ENCODE data around the gene DPY19L1.
"Not testable (repeated sequence)": the region's sequence is repeated elsewhere in the genome, so short reads cannot be mapped to it uniquely, and the experiment has no call there.

Gene DPY19L1

GRCh38 chr7:35012160-35012559 lies 25.1 kb downstream of the DPY19L1 start:
- Histone ChIP-seq H3K79me2 (ENCODE audit: control insufficient read depth, insufficient read depth, low read length, unreplicated experiment) (no peaks in the 10 kb centered on the region), H2AFZ (ENCODE audit: low read length, unreplicated experiment) (no peak overlapping the region), H3K4me3 (ENCODE audit: low read depth, low read length) (no peak overlapping the region), H3K36me3 (ENCODE audit: insufficient read depth, low read length) (peaks cover 18% of the 10 kb centered on the region), H3K27ac (ENCODE audit: low read depth, low read length) (no peak overlapping the region), H3K27me3 (ENCODE audit: insufficient read depth, low read length) (no peaks in the 10 kb centered on the region), H3K4me1 (ENCODE audit: control insufficient read depth, insufficient read depth, low read length, unreplicated experiment) (no peaks in the 10 kb centered on the region)

DNA sequence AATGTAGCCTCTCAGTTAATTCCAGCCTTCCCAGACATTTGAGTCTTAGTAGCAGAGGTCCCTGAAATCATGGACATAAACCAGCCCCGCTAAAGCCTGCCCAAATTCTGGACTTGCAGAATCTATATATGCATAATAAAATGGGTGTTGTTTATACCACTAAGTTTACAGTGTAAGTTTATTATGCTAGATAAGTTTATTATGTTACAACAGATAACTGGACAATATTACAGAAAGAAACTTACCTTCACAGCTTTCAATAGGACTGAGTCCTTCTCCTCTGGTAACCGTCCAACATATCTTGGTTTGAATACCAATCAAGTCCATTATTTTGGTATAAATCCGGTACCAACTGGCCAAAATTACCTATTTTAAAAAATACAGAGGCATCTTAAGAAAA lies 26.2 kb downstream of the DPY19L1 start:
- Histone ChIP-seq H2AFZ (ENCODE audit: low read length, unreplicated experiment) (no peak overlapping the region), H3K4me3 (ENCODE audit: low read depth, low read length) (no peak overlapping the region), H3K4me1 (ENCODE audit: control insufficient read depth, insufficient read depth, low read length, unreplicated experiment) (peaks cover 2% of the 10 kb centered on the region), H3K36me3 (ENCODE audit: insufficient read depth, low read length) (peaks cover 13% of the 10 kb centered on the region; the same call in 1 of the 2 replicates), H3K27ac (ENCODE audit: low read depth, low read length) (no peak overlapping the region), H3K27me3 (ENCODE audit: insufficient read depth, low read length) (no peaks in the 10 kb centered on the region), H3K79me2 (ENCODE audit: control insufficient read depth, insufficient read depth, low read length, unreplicated experiment) (no peaks in the 10 kb centered on the region)

DNA sequence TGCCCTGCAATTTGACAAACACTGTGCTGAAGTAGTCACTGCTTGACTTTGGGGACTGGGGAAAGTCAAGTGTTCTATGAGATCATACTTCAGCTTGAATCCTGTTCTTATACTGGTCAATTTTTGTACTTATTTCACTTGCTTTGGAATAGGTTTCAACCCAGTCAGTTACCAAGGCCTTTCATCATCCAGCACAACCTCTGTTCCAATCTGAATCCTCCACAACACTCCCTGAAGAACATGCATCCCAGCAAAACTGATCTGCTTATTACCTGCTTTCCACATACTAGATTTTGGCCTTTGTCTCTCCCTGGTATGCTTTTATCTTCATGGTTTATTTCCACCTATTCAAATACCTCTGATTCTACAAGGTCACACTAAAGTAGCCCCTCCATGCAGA lies 29.5 kb downstream of the DPY19L1 start:
- Histone ChIP-seq H3K4me1 (ENCODE audit: control insufficient read depth, insufficient read depth, low read length, unreplicated experiment) (peaks cover 25% of the 10 kb centered on the region), H3K4me3 (ENCODE audit: low read depth, low read length) (no peak overlapping the region), H3K27ac (ENCODE audit: low read depth, low read length) (no peak overlapping the region), H2AFZ (ENCODE audit: low read length, unreplicated experiment) (no peak overlapping the region), H3K79me2 (ENCODE audit: control insufficient read depth, insufficient read depth, low read length, unreplicated experiment) (no peaks in the 10 kb centered on the region), H3K36me3 (ENCODE audit: insufficient read depth, low read length) (peaks cover 7% of the 10 kb centered on the region; the same call in 1 of the 2 replicates), H3K27me3 (ENCODE audit: insufficient read depth, low read length) (no peaks in the 10 kb centered on the region)

GRCh38 chr7:35004531-35005095 lies 32.7 kb downstream of the DPY19L1 start:
- Histone ChIP-seq H2AFZ (ENCODE audit: low read length, unreplicated experiment) (no peak overlapping the region), H3K4me3 (ENCODE audit: low read depth, low read length) (peak overlapping the region; percentile 51; the same call in 1 of the 2 replicates), H3K36me3 (ENCODE audit: insufficient read depth, low read length) (no peaks in the 10 kb centered on the region; the same call in 1 of the 2 replicates), H3K4me1 (ENCODE audit: control insufficient read depth, insufficient read depth, low read length, unreplicated experiment) (peaks cover 29% of the 10 kb centered on the region), H3K79me2 (ENCODE audit: control insufficient read depth, insufficient read depth, low read length, unreplicated experiment) (peaks cover 2% of the 10 kb centered on the region), H3K27me3 (ENCODE audit: insufficient read depth, low read length) (no peaks in the 10 kb centered on the region), H3K27ac (ENCODE audit: low read depth, low read length) (peak overlapping the region; percentile 99)

DNA sequence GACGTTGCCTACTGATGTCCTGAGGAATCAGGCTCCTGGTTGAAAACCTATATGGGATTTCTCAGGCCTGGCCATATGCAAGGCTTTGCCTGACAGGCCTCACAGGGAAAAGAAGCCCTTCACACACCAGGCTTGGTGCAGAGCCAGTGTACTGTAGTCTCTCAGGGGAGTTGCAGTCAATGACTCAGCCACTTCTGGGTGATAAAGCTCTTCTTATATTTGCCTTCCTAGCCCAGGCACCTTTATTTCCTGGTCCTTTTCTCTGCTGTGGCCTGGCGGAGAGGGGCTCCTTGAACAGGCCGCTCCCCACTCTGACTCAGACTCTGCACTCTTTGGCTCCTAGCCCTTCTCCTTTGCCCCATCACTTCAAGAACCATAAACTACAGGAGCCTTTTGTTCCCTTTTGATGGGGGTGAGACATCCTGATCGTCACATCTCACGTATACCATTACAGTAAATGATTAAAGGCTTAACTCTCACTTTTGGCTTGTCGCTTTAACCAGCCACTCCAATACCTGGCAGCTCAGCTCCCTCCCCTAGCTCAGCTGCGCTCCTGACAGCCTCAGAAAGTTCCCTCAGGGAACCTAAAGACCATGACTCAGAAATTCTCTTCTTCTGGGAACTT lies 33.5 kb downstream of the DPY19L1 start:
- Histone ChIP-seq H3K27me3 (ENCODE audit: insufficient read depth, low read length) (no peaks in the 10 kb centered on the region), H3K4me3 (ENCODE audit: low read depth, low read length) (peak overlapping the region; percentile 51), H3K27ac (ENCODE audit: low read depth, low read length) (peak overlapping the region; percentile 99), H3K4me1 (ENCODE audit: control insufficient read depth, insufficient read depth, low read length, unreplicated experiment) (peaks cover 29% of the 10 kb centered on the region), H3K79me2 (ENCODE audit: control insufficient read depth, insufficient read depth, low read length, unreplicated experiment) (peaks cover 2% of the 10 kb centered on the region), H2AFZ (ENCODE audit: low read length, unreplicated experiment) (no peak overlapping the region), H3K36me3 (ENCODE audit: insufficient read depth, low read length) (no peaks in the 10 kb centered on the region; the same call in 1 of the 2 replicates)

- H3K36me3 ChIP-seq (ENCODE audit: insufficient read depth, low read length); H2AFZ ChIP-seq (ENCODE audit: low read length, unreplicated experiment); H3K79me2 ChIP-seq (ENCODE audit: control insufficient read depth, insufficient read depth, low read length, unreplicated experiment); H3K27me3 ChIP-seq (ENCODE audit: insufficient read depth, low read length): not testable (repeated sequence)
- Histone ChIP-seq H3K4me1 (ENCODE audit: control insufficient read depth, insufficient read depth, low read length, unreplicated experiment) (peaks cover 29% of the 10 kb centered on the region), H3K27ac (ENCODE audit: low read depth, low read length) (peak overlapping the region; percentile 99), H3K4me3 (ENCODE audit: low read depth, low read length) (peak overlapping the region; percentile 51)
Measured at GRCh38 chr7:35003177-35003650, 34.1 kb downstream of the DPY19L1 start.

- not testable (repeated sequence) for H3K27ac ChIP-seq (ENCODE audit: low read depth, low read length); H2AFZ ChIP-seq (ENCODE audit: low read length, unreplicated experiment); H3K27me3 ChIP-seq (ENCODE audit: insufficient read depth, low read length); H3K36me3 ChIP-seq (ENCODE audit: insufficient read depth, low read length); H3K4me1 ChIP-seq (ENCODE audit: control insufficient read depth, insufficient read depth, low read length, unreplicated experiment); H3K79me2 ChIP-seq (ENCODE audit: control insufficient read depth, insufficient read depth, low read length, unreplicated experiment); H3K4me3 ChIP-seq (ENCODE audit: low read depth, low read length)
Measured at GRCh38 chr7:34998335-34998734, 39.0 kb downstream of the DPY19L1 start.

DNA sequence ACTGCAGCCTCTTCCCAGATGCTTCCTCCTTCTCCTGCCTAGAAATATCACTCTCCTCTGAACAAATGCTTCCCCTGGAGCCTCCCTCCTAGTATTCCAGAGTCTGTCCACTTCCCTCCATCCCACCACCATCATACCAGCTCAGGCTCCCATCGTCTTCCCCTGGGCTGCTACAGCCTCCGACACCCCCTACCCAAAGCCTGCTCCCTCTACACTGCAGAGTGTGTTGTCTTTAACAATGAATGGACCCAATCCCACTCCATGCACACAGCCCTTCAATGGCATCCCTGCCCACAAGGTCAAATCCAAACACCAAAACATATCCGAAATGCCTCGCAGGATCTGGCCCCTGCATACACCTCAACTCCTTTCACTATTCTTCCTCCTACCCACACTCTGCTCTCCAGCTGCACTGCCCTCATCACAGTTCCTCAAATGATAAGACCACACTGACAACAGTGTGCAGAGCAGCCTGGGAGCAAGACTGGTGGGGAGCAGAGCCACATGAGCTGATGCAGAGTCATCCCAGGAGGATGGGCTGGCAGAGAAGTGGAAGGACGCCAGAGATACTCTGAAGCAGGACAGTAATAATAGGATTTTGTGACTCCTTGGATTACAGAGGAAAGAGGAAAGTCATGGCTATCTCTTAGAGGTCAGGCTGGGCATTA lies 40.7 kb downstream of the DPY19L1 start:
- not testable (repeated sequence) for H3K36me3 ChIP-seq (ENCODE audit: insufficient read depth, low read length); H2AFZ ChIP-seq (ENCODE audit: low read length, unreplicated experiment); H3K27me3 ChIP-seq (ENCODE audit: insufficient read depth, low read length); H3K79me2 ChIP-seq (ENCODE audit: control insufficient read depth, insufficient read depth, low read length, unreplicated experiment); H3K4me3 ChIP-seq (ENCODE audit: low read depth, low read length); H3K27ac ChIP-seq (ENCODE audit: low read depth, low read length)
- peaks cover 12% of the 10 kb centered on the region for H3K4me1 ChIP-seq (ENCODE audit: control insufficient read depth, insufficient read depth, low read length, unreplicated experiment)

- Histone ChIP-seq H3K27ac (ENCODE audit: low read depth, low read length) (no peak overlapping the region), H3K4me3 (ENCODE audit: low read depth, low read length) (no peak overlapping the region)
Measured at GRCh38 chr7:34995757-34996156, 41.5 kb downstream of the DPY19L1 start.

GRCh38 chr7:34991938-34992840 lies 45.1 kb downstream of the DPY19L1 start:
- H3K27me3 ChIP-seq (ENCODE audit: insufficient read depth, low read length) = no peaks in the 10 kb centered on the region
- H2AFZ ChIP-seq (ENCODE audit: low read length, unreplicated experiment) = peak overlapping the region; percentile 62

More at GRCh38 chr7:34995757-34996156, 41.5 kb downstream of the DPY19L1 start:
- no peak overlapping the region for H2AFZ ChIP-seq (ENCODE audit: low read length, unreplicated experiment)
- no peaks in the 10 kb centered on the region for H3K79me2 ChIP-seq (ENCODE audit: control insufficient read depth, insufficient read depth, low read length, unreplicated experiment)
- peaks cover 16% of the 10 kb centered on the region for H3K4me1 ChIP-seq (ENCODE audit: control insufficient read depth, insufficient read depth, low read length, unreplicated experiment)
- H3K36me3 ChIP-seq (ENCODE audit: insufficient read depth, low read length) = no peaks in the 10 kb centered on the region; the same call in 1 of the 2 replicates
- no peaks in the 10 kb centered on the region for H3K27me3 ChIP-seq (ENCODE audit: insufficient read depth, low read length)

More at GRCh38 chr7:34991938-34992840, 45.1 kb downstream of the DPY19L1 start:
- peak overlapping the region; percentile 67 for H3K4me3 ChIP-seq (ENCODE audit: low read depth, low read length)
- peaks cover 16% of the 10 kb centered on the region for H3K4me1 ChIP-seq (ENCODE audit: control insufficient read depth, insufficient read depth, low read length, unreplicated experiment)
- peak overlapping the region; percentile 91 for H3K27ac ChIP-seq (ENCODE audit: low read depth, low read length)
- no peaks in the 10 kb centered on the region for H3K79me2 ChIP-seq (ENCODE audit: control insufficient read depth, insufficient read depth, low read length, unreplicated experiment)
- H3K36me3 ChIP-seq (ENCODE audit: insufficient read depth, low read length) = no peaks in the 10 kb centered on the region

Data from ACC112 (cell line).